H54 (cell line): ENCODE data around the gene FXYD7.

Source experiments
- DNase-seq: peaks from one replicate; pipeline ENCODE4 v3.0.0; 2011; ENCODE audit warnings: low spot score, mixed read lengths; ENCODE audit not compliant: insufficient read length
- FAIRE-seq: peaks from 3 replicates; lab custom pipeline; 2011; peaks lifted over from hg19 to GRCh38; lab: Jason Lieb, UNC
- POLR2A ChIP-seq: IDR thresholded peaks from 2 replicates; pipeline ENCODE4 v1.6.1; 2011; ENCODE audit warnings: low read depth, mild to moderate bottlenecking, low read length

FXYD7 gene

GRCh38 chr19:35153701-35154524 is 10.9 kb downstream of the FXYD7 start:
- DNase-seq = no peak
- FAIRE-seq = no peak
- no peak for TF ChIP-seq POLR2A

DNA sequence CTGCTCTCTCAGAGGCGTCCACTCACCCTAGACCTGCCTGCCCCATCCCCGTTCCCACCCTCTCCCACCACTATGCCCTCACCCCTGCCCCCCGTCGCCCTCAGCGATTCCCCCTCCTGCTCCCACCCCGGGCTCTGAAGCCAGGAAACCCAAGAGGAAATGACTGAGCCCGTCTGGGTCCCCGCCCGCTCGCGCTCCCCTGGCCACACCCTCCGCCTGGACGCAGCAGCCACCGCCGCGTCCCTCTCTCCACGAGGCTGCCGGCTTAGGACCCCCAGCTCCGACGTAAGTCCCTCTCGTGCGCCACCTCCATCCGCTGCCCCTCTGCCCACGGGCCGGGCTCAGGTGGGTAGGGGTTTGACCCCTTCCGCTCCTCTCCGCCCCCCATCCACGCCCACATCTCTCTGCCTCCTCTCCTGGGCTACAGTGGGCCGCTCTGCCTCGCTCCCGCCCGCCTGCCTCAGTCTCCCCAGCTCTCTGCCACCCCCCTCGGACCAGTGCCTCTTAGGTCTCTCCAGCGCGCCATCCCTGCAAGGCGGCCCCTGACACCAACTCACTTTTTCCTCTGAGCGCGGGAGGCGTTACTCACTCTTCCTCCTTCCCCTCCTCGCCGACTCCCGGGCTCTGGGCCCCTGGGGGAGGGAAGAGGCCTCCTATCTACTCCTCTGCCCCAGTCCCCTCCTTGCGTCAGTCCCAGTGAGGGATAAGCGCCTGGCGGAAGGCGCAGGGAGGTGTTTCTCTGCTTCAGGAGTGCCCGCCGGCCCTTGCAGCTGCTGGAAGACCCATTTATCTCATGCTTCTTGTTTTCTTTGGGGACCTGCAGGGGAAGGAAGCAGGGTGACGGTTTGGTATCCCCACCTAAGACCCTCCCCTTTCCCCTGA is 11.7 kb downstream of the FXYD7 start, which contains the start of gene FXYD5:
FXYD5 (plus strand) TSS at position 211 of the 882 bp plus-strand sequence. CDS start 816 bp downstream, outside the sequence.
- DNase-seq (peak; percentile 95), FAIRE-seq (no peak)

GRCh38 chr19:35155441-35155840 is 12.4 kb downstream of the FXYD7 start:
- TF ChIP-seq POLR2A = 0 out of 2 replicates have a peak, but pooled peaks have one; percentile 6
- DNase-seq (no peak), FAIRE-seq (no peak)

More for the DNA sequence above, 11.7 kb downstream of the FXYD7 start, which contains the start of gene FXYD5:
- peak; percentile 67 for TF ChIP-seq POLR2A

- FAIRE-seq = no peak
- TF ChIP-seq POLR2A = no peak
- DNase-seq = no peak
Measured at GRCh38 chr19:35155981-35156672, 13.1 kb downstream of the FXYD7 start.

- DNase-seq = no peak
- FAIRE-seq = no peak
- no peak for TF ChIP-seq POLR2A
Measured at GRCh38 chr19:35156673-35157014, 13.6 kb downstream of the FXYD7 start.

GRCh38 chr19:35157431-35157830 is 14.4 kb downstream of the FXYD7 start:
- FAIRE-seq = no peak
- DNase-seq = no peak
- TF ChIP-seq POLR2A = no peak

DNA sequence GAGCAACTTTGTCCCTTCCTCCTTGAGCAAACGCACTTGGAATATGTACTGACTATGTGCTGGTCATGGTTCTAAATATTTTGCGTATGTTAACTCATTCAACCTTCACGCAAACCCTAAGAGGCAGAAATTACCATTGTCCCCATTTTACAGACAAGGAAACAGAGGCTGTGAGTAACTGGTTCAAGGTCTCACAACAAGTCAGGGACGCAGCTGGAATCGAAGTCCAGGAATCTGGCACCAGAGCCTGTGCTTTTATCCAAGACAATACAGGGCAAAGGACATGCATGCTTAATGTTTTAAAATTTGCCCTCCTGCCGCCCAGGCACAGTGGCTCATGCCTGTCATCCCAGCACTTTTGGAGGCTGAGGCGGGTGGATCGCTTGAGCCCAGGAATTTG is 16.6 kb downstream of the FXYD7 start:
- FAIRE-seq = no peak
- no peak for TF ChIP-seq POLR2A

GRCh38 chr19:35160629-35161433 is 17.8 kb downstream of the FXYD7 start:
- no peak for TF ChIP-seq POLR2A
- FAIRE-seq = no peak
- no peak for DNase-seq

More for the DNA sequence above, 16.6 kb downstream of the FXYD7 start:
- no peak for DNase-seq

DNA sequence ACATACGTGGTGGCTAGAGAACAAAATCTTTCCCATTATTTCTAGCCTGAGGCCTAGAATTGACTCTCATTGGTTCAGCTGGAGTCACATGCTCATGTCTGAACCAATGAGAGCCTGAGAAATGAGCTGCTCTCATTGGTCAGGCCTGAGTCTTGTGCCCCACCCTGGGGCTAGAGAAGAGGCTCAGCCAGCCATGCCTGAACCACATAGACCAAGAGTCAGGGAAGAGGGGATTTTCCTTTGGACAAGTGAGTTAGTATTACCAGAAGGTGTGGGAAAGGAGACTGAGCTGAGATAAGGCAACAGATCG is 18.3 kb downstream of the FXYD7 start:
- TF ChIP-seq POLR2A = no peak
- FAIRE-seq (no peak), DNase-seq (no peak)

- no peak for TF ChIP-seq POLR2A
- no peak for DNase-seq
- FAIRE-seq = no peak
Measured at GRCh38 chr19:35162471-35163326, 19.6 kb downstream of the FXYD7 start.

DNA sequence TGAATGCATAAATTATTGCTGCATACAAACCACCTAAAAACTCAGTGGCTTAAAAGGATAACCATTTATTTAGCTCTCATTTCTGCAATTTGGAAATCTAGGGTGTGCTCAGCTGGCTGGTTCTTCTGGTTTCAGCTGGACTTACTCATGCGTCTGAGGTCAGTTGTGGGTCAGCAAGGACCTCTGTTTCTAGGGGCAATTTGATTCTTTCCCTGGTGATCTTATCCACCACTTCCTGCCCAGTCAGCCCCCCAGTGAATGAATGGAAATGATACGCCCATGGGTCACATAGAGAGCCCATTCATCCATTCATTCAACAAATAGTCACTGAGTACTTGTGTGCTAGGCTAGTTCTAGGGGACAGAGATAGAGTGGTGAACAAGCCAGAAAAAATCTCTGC is 21.4 kb downstream of the FXYD7 start:
- no peak for TF ChIP-seq POLR2A
- no peak for DNase-seq
- FAIRE-seq = no peak

GRCh38 chr19:35165200-35166058 is 22.4 kb downstream of the FXYD7 start:
- no peak for FAIRE-seq
- TF ChIP-seq POLR2A = no peak
- no peak for DNase-seq
